ENCODE results near the gene ZXDC.

ZXDC gene

DNA sequence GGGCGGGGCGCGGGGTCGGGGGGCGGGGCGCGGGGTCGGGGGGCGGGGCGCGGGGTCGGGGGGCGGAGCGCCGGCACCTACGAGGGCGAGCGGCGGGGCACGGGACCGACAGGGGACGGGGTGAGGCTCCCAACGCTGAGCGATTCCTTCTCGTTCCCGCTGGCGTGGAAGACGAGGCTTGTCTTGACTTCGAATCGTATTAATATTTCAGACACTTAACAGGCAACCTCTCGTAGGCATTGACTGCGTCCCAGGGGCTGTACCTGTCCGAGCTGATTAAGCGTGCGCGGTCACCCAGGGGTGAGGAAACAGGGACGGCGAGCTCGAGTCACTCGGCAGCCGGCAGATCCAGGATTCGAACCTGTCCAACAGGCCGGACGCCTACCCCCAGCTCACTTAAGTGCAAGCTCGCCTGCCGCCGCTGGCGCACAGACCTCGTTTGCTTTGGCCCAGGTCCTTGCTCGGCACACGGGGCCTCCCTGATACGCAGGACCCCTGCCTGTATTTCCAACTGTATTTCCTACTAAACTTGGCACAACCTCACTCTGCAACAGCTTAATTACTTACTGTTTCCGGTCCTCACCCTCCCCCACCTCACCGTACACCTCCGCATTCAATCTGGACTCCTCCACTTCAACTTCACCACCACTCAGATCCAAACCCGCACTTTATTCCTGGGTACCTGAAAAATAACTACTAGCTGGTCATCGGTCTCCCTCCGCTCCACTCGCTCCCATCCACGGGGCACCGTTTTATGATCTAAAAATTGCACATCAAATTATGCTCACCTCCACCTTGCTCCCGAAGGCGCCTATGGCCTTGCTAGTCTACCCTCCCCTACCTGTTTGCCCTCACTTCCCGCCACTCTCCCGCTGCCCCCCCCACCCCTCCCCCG, 722 bp upstream of the ZXDC start:
- Histone ChIP-seq H3K4me3 (ENCODE audit: low read depth, low read length) (peak overlapping the region; percentile 73), H3K4me1 (peaks cover 14% of the 10 kb centered on the region), H3K36me3 (no peaks in the 10 kb centered on the region; the same call in 1 of the 2 replicates), H3K9me3 (no peaks in the 10 kb centered on the region), H3K27me3 (peaks cover 3% of the 10 kb centered on the region; the same call in 1 of the 2 replicates)
- TF ChIP-seq, protein P1, sequence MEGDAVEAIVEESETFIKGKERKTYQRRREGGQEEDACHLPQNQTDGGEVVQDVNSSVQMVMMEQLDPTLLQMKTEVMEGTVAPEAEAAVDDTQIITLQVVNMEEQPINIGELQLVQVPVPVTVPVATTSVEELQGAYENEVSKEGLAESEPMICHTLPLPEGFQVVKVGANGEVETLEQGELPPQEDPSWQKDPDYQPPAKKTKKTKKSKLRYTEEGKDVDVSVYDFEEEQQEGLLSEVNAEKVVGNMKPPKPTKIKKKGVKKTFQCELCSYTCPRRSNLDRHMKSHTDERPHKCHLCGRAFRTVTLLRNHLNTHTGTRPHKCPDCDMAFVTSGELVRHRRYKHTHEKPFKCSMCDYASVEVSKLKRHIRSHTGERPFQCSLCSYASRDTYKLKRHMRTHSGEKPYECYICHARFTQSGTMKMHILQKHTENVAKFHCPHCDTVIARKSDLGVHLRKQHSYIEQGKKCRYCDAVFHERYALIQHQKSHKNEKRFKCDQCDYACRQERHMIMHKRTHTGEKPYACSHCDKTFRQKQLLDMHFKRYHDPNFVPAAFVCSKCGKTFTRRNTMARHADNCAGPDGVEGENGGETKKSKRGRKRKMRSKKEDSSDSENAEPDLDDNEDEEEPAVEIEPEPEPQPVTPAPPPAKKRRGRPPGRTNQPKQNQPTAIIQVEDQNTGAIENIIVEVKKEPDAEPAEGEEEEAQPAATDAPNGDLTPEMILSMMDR (IDR thresholded peaks at IDR 0.05; ENCODE audit: low read depth, low read length): no peak
- DNase-seq: peak; percentile 28

DNA sequence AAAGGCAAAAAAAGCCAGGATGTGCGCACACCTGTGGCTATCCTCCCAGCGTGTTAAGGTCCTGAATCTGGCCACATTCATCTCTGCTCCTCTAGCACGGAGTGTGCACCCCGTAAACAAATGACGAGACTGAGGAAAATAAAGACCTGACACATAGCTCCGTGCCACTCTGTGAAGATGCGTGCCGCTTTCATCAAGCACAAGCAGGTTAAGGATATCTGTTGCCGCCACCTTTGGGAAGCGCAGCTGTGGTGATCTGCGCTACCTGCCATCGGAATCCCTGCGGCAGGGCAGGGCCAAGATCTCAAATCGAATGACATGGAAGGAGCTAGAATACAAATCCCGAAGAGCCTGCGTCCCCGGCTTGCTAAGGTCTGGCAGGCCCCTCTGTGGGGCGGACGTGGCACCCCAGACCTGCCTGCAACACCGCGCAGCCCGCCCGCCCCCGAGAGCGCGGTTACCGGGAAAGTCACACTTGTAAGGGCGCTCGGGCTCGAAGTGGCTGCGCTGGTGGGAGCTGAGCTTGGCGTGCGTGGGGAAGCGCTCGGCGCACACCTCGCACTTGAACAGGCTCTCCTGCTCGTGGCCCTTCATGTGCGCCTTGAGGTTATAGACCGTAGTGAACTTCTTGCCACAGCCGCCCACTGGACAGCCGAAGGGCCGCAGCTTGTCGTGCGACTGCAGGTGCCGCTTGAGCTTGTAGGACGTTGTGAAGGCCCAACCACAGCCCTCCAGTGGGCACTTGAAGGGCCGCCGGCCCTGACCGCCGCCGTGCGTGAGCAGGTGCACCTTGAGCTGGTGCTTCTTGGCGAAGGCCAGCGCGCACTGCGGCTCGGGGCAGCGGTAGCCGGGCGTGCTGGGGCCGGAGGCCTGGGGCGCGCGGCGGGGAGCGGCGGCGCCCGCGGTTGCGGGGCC, 936 bp downstream of the ZXDC start:
- Histone ChIP-seq H3K9me3 (no peaks in the 10 kb centered on the region), H3K4me1 (peaks cover 14% of the 10 kb centered on the region), H3K27me3 (peaks cover 3% of the 10 kb centered on the region; the same call in 1 of the 2 replicates), H3K36me3 (peaks cover 14% of the 10 kb centered on the region), H3K4me3 (ENCODE audit: low read depth, low read length) (peak overlapping the region; percentile 89)
- DNase-seq: peak; percentile 57
- TF ChIP-seq, protein P1 (IDR thresholded peaks at IDR 0.05; ENCODE audit: low read depth, low read length): no peak; the same call in 1 of the 2 replicates

DNA sequence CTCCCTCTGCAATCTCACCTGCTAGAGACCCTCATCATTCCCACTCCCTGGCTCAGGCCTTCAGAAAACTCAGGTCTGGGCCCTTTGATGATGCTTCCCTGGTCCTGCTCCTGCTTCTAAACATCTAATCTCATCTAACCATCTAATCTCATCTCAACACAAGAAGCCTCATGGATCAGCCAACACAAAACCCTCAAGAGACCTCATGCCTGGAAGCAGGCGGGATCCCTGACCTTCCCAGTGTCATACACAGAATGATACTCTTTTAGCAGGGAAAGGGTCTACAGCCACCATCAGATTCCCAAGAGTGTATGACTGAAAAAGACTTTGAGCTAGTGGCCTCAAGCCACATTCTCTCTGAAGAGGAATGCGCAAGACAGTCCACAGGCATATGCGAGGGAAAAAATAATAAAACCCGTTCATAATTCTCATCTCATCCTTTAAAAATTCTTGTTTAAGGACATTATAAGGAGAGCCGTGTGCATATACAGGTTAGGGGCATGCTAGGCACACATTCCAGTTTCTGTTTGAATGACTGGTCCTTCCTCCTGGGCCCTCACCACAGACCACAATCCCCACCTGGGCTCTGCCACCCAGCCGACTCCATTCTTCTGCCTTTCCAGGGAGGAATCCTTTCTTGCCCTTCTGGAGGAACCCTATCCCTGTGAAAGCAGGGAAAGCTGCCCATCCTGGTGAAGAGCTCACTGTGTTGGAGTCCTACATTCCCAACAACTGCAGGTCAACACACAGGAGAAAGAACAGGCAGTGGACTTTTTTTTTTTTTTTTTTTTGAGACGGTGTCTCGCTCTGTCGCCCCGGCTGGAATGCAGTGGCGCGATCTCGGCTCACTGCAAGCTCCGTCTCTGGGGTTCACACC, 2.2 kb downstream of the ZXDC start:
- H3K4me1 ChIP-seq: peaks cover 14% of the 10 kb centered on the region
- TF ChIP-seq, protein P1 (IDR thresholded peaks at IDR 0.05; ENCODE audit: low read depth, low read length): no peak
- peaks cover 3% of the 10 kb centered on the region; the same call in 1 of the 2 replicates for H3K27me3 ChIP-seq
- peak; percentile 8 for DNase-seq
- no peaks in the 10 kb centered on the region for H3K9me3 ChIP-seq
- peak overlapping the region; percentile 12 for H3K4me3 ChIP-seq (ENCODE audit: low read depth, low read length)
- peaks cover 24% of the 10 kb centered on the region for H3K36me3 ChIP-seq

DNA sequence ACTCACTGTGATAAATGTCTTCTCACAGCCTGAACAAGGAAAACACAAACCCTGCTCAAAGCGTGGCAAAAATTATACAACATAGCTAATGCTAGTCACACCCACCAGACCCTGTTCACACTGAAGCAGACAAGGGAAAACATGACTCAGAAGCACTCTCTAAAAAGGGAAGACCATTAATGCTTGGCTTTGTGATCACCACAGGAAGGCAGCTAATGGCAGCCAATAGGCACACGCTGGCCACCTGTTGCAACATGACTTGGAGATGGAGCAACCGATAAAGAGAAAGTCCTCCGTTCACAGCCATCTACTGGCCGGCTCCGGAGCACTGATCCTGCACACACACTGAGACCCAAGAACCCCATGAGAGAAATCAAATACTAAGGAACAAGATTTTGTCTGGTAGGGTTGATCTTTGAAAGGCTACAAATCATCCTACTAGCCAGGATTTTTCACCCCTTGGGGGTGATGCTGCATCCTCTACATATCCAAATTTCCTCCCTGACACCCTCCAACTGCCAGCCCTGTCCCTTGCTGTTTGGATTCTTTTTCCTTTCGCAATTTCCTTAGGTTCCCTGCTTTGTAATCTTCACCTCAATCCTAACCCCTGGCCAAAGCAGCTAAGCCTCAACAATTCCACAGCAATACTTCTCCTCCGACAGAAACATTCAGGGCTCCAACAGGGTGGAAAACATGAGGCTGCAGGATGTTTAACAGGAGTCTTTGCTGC, 3.2 kb downstream of the ZXDC start:
- Histone ChIP-seq H3K4me1 (peaks cover 14% of the 10 kb centered on the region), H3K27me3 (peaks cover 3% of the 10 kb centered on the region; the same call in 1 of the 2 replicates), H3K9me3 (no peaks in the 10 kb centered on the region), H3K36me3 (peaks cover 28% of the 10 kb centered on the region), H3K4me3 (ENCODE audit: low read depth, low read length) (peak overlapping the region; percentile 15)
- DNase-seq: peak; percentile 34
- TF ChIP-seq, protein P1 (IDR thresholded peaks at IDR 0.05; ENCODE audit: low read depth, low read length): no peak

DNA sequence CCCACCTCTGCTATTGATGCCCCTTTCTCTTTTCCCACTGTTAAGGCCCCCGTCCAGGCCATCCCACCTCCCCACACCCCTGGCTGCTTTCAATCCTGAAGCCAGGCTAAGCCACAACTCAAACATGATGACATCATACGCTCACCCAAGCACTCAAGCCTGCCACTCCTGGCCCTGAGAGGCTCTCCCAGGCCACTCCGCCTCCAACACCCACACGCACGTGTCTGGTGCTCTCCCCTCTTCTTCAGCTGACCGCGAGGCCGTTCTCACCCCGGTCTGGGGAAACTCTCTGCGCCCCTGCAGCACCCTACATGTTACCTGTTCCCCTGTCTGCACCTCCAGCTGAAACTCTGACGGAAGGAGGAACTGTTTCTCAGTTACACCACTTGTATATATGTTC, 6.2 kb downstream of the ZXDC start:
- no peaks in the 10 kb centered on the region for H3K9me3 ChIP-seq
- TF ChIP-seq, protein P1 (IDR thresholded peaks at IDR 0.05; ENCODE audit: low read depth, low read length): no peak
- peak; percentile 6 for DNase-seq
- no peak overlapping the region for H3K4me3 ChIP-seq (ENCODE audit: low read depth, low read length)
- peaks cover 14% of the 10 kb centered on the region for H3K4me1 ChIP-seq
- no peaks in the 10 kb centered on the region for H3K27me3 ChIP-seq
- H3K36me3 ChIP-seq: peaks cover 50% of the 10 kb centered on the region

Measured in BE2C (cell line).